HG02588 (cell line): Measurements from ENCODE around the gene HMX3.
"Not testable (repeated sequence)": the region's sequence is repeated elsewhere in the genome, so short reads cannot be mapped to it uniquely, and the experiment has no call there.

Source experiments
- ATAC-seq: cut with Tn5 transposase; IDR thresholded peaks from one replicate; pipeline ENCODE4 v1.9.1; 2021; ENCODE audit warnings: mild to moderate bottlenecking, moderate library complexity; ENCODE audit not compliant: unreplicated experiment

HMX3 gene

DNA sequence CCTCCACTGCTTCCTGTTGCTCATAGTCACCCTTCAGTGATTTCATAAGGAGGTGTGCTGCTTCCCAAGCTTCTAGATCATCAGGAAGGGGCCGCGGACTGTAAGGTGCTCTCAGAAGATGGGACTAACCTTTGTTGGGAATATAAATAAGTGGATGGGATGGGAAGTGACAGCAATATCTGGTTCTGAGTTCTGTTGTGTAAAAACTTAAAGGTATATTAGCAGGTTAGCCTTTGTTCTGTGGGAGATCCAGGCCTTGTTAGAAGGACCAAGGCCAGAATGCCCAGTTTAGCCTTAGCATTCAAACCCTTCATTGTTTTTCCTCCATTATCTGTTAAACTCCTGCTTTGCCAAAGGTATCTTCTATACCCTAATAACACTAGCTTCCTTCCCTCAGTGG is 30.8 kb downstream of the HMX3 start:
- no peak for ATAC-seq

DNA sequence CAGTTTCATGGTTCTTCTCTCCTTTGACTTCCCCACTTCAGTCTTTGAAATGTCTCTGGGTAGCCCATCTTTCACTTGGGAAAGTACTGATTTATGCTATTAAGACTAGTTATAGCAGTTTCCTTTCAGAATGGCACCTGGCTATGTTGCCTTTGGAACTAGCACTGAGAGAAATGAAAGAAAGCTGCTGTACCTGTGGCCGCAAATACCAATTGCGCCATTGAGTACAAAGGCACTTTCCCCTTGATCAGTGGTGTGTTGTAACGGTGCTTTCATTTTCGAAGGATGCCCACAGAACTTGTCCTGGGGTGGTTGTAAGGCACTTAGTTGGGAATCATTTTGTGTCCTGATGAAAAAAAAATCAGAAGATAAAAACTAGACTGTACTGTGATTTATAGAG is 35.2 kb downstream of the HMX3 start:
- ATAC-seq, result no peak

DNA sequence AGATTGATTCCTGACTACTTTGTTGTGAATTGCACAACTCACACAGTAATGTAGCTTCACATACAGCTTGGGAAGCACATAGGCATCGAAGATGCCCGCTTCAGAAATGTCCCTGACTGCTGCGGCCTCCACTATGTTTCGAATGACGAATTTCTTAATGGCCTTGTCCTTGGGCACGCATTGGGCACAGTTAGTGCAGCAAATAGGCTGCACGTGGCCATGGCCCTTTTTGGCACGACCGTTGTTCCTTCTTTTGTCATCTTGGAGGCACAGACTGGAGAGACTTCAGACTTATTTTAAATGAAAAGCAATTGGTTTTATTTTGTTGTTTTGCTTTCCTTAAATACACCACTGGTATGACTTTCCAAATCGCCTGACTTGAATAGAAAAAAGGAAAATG is 35.8 kb downstream of the HMX3 start:
- ATAC-seq, result not testable (repeated sequence)

- no peak for ATAC-seq
Observed at GRCh38 chr10:123175389-123176387, 39.9 kb downstream of the HMX3 start.

DNA sequence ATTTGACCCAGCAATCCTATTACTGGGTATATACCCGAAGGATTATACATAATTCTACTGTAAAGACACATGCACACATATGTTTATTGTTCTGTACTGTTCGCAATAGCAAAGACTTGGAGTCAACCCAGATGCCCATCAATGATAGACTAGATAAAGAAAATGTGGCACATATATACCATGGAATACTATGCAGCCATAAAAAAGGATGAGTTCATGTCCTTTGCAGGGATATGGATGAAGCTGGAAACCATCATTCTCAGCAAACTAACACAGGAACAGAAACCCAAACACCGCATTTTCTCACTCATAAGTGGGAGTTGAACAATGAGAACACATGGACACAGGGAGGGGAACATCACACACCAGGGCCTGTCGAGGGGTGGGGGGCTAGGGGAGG is 42.6 kb downstream of the HMX3 start:
- ATAC-seq, result not testable (repeated sequence)

GRCh38 chr10:123180101-123181090 is 44.6 kb downstream of the HMX3 start:
- no peak for ATAC-seq

DNA sequence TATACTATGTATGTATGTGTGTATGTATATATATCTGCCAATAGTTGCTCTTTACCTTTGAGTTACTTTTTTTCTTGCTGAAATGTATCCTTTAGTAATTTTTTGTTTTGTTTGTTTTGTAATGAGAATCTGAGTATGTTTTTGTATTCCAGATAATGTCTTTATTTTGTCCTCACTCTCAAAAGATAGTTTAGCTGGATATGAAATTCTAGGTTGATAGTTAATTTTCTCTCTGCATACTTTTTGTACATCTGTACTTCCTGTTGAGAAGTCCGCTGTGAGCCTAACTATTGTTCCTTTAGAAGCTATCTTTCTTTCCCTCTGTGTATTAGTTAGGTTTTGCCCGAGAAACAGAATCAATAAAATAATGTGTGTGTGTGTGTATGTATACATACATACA is 48.0 kb downstream of the HMX3 start:
- ATAC-seq, result no peak

DNA sequence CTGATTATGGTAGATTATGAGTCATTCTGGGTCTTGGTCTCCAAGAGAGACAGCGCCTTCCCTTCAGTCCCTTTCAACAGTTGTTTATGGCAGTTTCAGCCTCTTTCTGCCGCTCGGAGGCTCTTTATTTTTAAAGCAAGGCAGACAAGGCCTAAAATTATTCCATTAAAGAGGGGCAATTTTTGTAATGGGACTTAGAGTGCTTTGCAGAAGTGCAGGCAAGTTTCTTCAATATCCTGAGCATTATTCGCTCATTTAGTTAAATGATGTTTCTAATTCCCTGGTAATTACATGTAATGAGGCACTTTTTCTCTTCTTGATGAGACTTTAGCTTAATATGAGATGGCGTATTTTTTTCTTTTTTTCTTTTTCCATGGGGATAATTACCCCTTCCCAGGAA is 52.0 kb downstream of the HMX3 start:
- no peak for ATAC-seq
